Smooth muscle cell (in vitro differentiated cells): ENCODE measurements around the gene FUZ. TPM values are rescaled to one million over a fixed set of nuclear protein-coding genes. Genes with fewer than 3 reads are reported as not detected.

Source experiments
- DNase-seq: peaks from one replicate; lab custom pipeline; 2025; ENCODE audit not compliant: unreplicated experiment; lab: John Stamatoyannopoulos, UW
- H2AFZ ChIP-seq: fragments of 200-600 bp; sonication (generic); 2 replicates; pipeline ENCODE4 v1.6.0; 2016; ENCODE audit warnings: antibody characterized with exemption, low read depth, mild to moderate bottlenecking
- H3F3A ChIP-seq: fragments of 200-600 bp; sonication (generic); 2 replicates; pipeline ENCODE4 v1.6.0; 2017; ENCODE audit warnings: antibody characterized with exemption, low read depth
- H3K27ac ChIP-seq: fragments of 200-600 bp; sonication (generic); 2 replicates; pipeline ENCODE4 v1.5.1; 2016; ENCODE audit warnings: low read depth, mild to moderate bottlenecking
- H3K27me3 ChIP-seq: fragments of 200-600 bp; sonication (generic); 2 replicates; pipeline ENCODE4 v1.6.1; 2016; ENCODE audit warnings: low read depth, mild to moderate bottlenecking
- H3K36me3 ChIP-seq: fragments of 200-600 bp; sonication (generic); 2 replicates; pipeline ENCODE4 v1.5.1; 2016; ENCODE audit warnings: low read depth
- H3K4me1 ChIP-seq: fragments of 200-600 bp; sonication (generic); 2 replicates; pipeline ENCODE4 v1.5.1; 2016; ENCODE audit warnings: low read depth
- H3K4me2 ChIP-seq: fragments of 200-600 bp; sonication (generic); 2 replicates; pipeline ENCODE4 v1.6.0; 2016; ENCODE audit warnings: mild to moderate bottlenecking
- H3K4me3 ChIP-seq: fragments of 200-600 bp; sonication (generic); 2 replicates; pipeline ENCODE4 v1.5.1; 2016; ENCODE audit warnings: mild to moderate bottlenecking
- H3K79me2 ChIP-seq: fragments of 200-600 bp; sonication (generic); 2 replicates; pipeline ENCODE4 v1.6.0; 2016; ENCODE audit warnings: low read depth, mild to moderate bottlenecking
- H3K9ac ChIP-seq: fragments of 200-600 bp; sonication (generic); 2 replicates; pipeline ENCODE4 v1.6.0; 2016; ENCODE audit warnings: low read depth
- H3K9me3 ChIP-seq: fragments of 200-600 bp; sonication (generic); replicated peaks from 2 replicates; pipeline ENCODE4 v1.5.1; 2016; ENCODE audit warnings: low read depth
- H4K20me1 ChIP-seq: fragments of 200-600 bp; sonication (generic); 2 replicates; pipeline ENCODE4 v1.6.0; 2016; ENCODE audit warnings: low read depth
- CTCF ChIP-seq: fragments of 200-600 bp; sonication (generic); IDR thresholded peaks from 2 replicates; pipeline ENCODE4 v1.5.1; 2017; ENCODE audit warnings: borderline replicate concordance, mild to moderate bottlenecking, antibody characterized with exemption; ENCODE audit not compliant: insufficient read depth, poor library complexity, severe bottlenecking
- WGBS: methylation state at CpG from one replicate; pipeline ENCODE4 v1.1.7; 2016; ENCODE audit warnings: low lambda C conversion rate; 5-methylcytosine and 5-hydroxymethylcytosine counted together
- polyA plus RNA-seq: library from polyadenylated mRNA; unstranded; fragments of >200 nt; fragmentation: Nextera tagmentation; extraction: Ambion mirVana; gene quantifications from 2 replicates; pipeline ENCODE4 v1.2.1, GENCODE V29; 2016
- total RNA-seq: library from RNA; depleted of rRNA; stranded (reverse); fragments of >200 nt; gene quantifications from 2 replicates; pipeline ENCODE4 v1.2.3, GENCODE V29; 2014

The FUZ gene
- total and polyA plus RNA-seq, 2 experiments from 2014 or later, result 16.2 to 18.3 TPM

- 88% methylated on average over 19 of the region's 20 CpGs for WGBS
Measured at GRCh38 chr19:49836176-49837008, 23.3 kb upstream of the FUZ start.

GRCh38 chr19:49835562-49835961 is 22.5 kb upstream of the FUZ start:
- H3K36me3 ChIP-seq, result peaks cover 8% of the 10 kb centered on the region
- DNase-seq, result no peak
- no peak overlapping the region for H3K4me3 ChIP-seq
- no peaks in the 10 kb centered on the region for H3K79me2 ChIP-seq
- H3F3A ChIP-seq, result no peaks in the 10 kb centered on the region
- no peak overlapping the region for H3K4me2 ChIP-seq
- no peak for TF ChIP-seq CTCF
- H3K27ac ChIP-seq, result no peak overlapping the region
- no peaks in the 10 kb centered on the region for H3K9me3 ChIP-seq
- no peaks in the 10 kb centered on the region for H3K27me3 ChIP-seq
- no peak overlapping the region for H3K9ac ChIP-seq
- no peaks in the 10 kb centered on the region for H3K4me1 ChIP-seq
- H2AFZ ChIP-seq, result no peak overlapping the region
- H4K20me1 ChIP-seq, result peaks cover 4% of the 10 kb centered on the region
- WGBS, result 98% methylated on average over 10 of the region's 12 CpGs

More at GRCh38 chr19:49836176-49837008, 23.3 kb upstream of the FUZ start:
- Histone ChIP-seq H3K4me1 (no peaks in the 10 kb centered on the region), H3K27me3 (no peaks in the 10 kb centered on the region), H3K9me3 (no peaks in the 10 kb centered on the region), H3F3A (no peaks in the 10 kb centered on the region), H3K4me2 (no peak overlapping the region), H4K20me1 (no peaks in the 10 kb centered on the region), H3K4me3 (no peak overlapping the region), H3K79me2 (no peaks in the 10 kb centered on the region), H2AFZ (no peak overlapping the region), H3K36me3 (peaks cover 8% of the 10 kb centered on the region), H3K9ac (peak overlapping the region; percentile 12), H3K27ac (peak overlapping the region; percentile 41)
- no peak for TF ChIP-seq CTCF
- DNase-seq, result no peak

GRCh38 chr19:49833599-49833998 is 20.5 kb upstream of the FUZ start:
- WGBS, result 95% methylated on average over 7 of the region's 7 CpGs
- Histone ChIP-seq H3K79me2 (no peaks in the 10 kb centered on the region), H4K20me1 (peaks cover 17% of the 10 kb centered on the region), H2AFZ (no peak overlapping the region), H3F3A (no peaks in the 10 kb centered on the region), H3K4me3 (no peak overlapping the region), H3K4me1 (no peaks in the 10 kb centered on the region), H3K9ac (no peak overlapping the region), H3K9me3 (no peaks in the 10 kb centered on the region), H3K4me2 (no peak overlapping the region), H3K36me3 (no peaks in the 10 kb centered on the region), H3K27me3 (no peaks in the 10 kb centered on the region), H3K27ac (no peak overlapping the region)
- DNase-seq, result no peak
- TF ChIP-seq CTCF, result no peak

- Histone ChIP-seq H3F3A (no peaks in the 10 kb centered on the region), H3K79me2 (no peaks in the 10 kb centered on the region), H3K4me3 (no peak overlapping the region), H3K4me2 (no peak overlapping the region), H3K27me3 (no peaks in the 10 kb centered on the region), H2AFZ (no peak overlapping the region), H4K20me1 (peaks cover 26% of the 10 kb centered on the region), H3K9ac (no peak overlapping the region), H3K36me3 (no peaks in the 10 kb centered on the region), H3K9me3 (no peaks in the 10 kb centered on the region), H3K27ac (no peak overlapping the region), H3K4me1 (no peaks in the 10 kb centered on the region)
- TF ChIP-seq CTCF, result no peak
- 88% methylated on average over 9 of the region's 9 CpGs for WGBS
- no peak for DNase-seq
Measured at GRCh38 chr19:49832556-49832955, 19.5 kb upstream of the FUZ start.
